ENCODE measurements around the gene ATP5ME. TPM values are rescaled to one million over a fixed set of nuclear protein-coding genes. Genes with fewer than 3 reads are reported as not detected.
"Not testable (repeated sequence)": the region's sequence is repeated elsewhere in the genome, so short reads cannot be mapped to it uniquely, and the experiment has no call there.

The ATP5ME gene
- polyA plus RNA-seq, 1 experiment = 330 TPM

GRCh38 chr4:675980-676870, 2.1 kb upstream of the ATP5ME start:
- Histone ChIP-seq H3K36me3 (ENCODE audit: control insufficient read depth, insufficient read depth, low read length) (peaks cover 10% of the 10 kb centered on the region), H3K4me3 (ENCODE audit: low read depth, low read length) (no peak overlapping the region), H3K27me3 (ENCODE audit: control insufficient read depth, insufficient read depth, low read length) (no peaks in the 10 kb centered on the region)
- no peak for TF ChIP-seq CTCF (IDR thresholded peaks at IDR 0.05; ENCODE audit: insufficient read depth, low read depth, low read length)
- CTCF ChIA-PET = interaction anchor here (0.6 to 4.3 kb wide), 2 partner anchors 8 to 377 kb away, joined by 3 to 22 read pairs; no protein-coding TSS in a partner anchor
- no peak for DNase-seq (ENCODE audit: low read depth)
- POLR2A ChIA-PET = no interaction called here

DNA sequence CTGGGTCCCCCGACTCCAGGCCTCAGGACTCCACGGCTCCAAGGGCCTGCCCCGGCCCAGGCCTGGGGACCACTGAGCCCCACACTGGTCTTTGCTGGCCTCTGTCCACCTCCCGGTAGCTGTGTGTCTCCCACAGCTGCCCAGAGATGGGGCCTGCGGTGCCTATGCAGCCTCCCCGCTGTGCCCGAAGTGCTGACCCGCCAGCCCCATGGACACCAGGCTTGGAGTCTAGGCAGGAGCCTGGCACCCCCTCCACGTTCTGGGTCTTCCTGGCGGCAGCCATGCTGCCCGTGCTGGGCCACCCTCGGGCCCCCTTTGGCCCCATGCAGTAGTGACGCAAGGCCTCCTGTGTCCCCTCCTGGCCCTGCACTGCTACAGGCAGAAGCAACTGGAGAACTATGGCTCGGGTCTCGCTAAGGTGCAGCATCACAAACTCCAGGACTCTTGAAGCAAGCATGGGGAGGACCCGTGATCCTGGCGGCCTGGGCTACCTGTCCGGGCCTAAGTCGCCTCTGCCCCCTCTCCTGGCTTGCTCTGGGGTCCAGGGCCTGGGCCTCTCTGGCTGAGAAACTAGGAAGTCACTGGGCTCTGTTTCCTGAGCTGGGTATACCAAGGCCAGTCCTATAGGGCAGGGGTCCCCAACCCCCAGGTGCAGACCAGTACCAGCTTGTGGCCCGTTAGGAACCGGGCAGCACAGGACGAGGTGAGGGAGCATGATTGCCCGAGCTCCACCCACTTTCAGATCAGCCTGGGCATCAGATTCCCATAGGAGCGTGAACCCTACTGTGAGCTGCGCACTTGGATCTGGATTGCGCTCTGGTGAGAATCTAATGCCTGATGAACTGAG, 1.2 kb upstream of the ATP5ME start:
- CTCF ChIA-PET = interaction anchor here (0.6 to 4.3 kb wide), 4 partner anchors 9 to 378 kb away, joined by 3 to 22 read pairs (median 4); no protein-coding TSS in a partner anchor

GRCh38 chr4:673349-674091, 556 bp downstream of the ATP5ME start:
- peak overlapping the region; percentile 89 for H3K4me3 ChIP-seq (ENCODE audit: low read depth, low read length)
- DNase-seq (ENCODE audit: low read depth) = no peak
- CTCF ChIA-PET = interaction anchor here (1.0 to 4.3 kb wide), 4 partner anchors 8 to 24 kb away, joined by 3 to 22 read pairs (median 6); no protein-coding TSS in a partner anchor
- no peak for TF ChIP-seq CTCF (IDR thresholded peaks at IDR 0.05; ENCODE audit: insufficient read depth, low read depth, low read length)
- no peaks in the 10 kb centered on the region for H3K27me3 ChIP-seq (ENCODE audit: control insufficient read depth, insufficient read depth, low read length)
- POLR2A ChIA-PET = no interaction called here
- peaks cover 12% of the 10 kb centered on the region for H3K36me3 ChIP-seq (ENCODE audit: control insufficient read depth, insufficient read depth, low read length)

More for the DNA sequence above, 1.2 kb upstream of the ATP5ME start:
- Histone ChIP-seq H3K36me3 (ENCODE audit: control insufficient read depth, insufficient read depth, low read length) (peaks cover 12% of the 10 kb centered on the region), H3K27me3 (ENCODE audit: control insufficient read depth, insufficient read depth, low read length) (no peaks in the 10 kb centered on the region), H3K4me3 (ENCODE audit: low read depth, low read length) (peak overlapping the region; percentile 89)
- no peak for TF ChIP-seq CTCF (IDR thresholded peaks at IDR 0.05; ENCODE audit: insufficient read depth, low read depth, low read length)
- POLR2A ChIA-PET = no interaction called here
- no peak for DNase-seq (ENCODE audit: low read depth)

GRCh38 chr4:671769-672168, 2.3 kb downstream of the ATP5ME start:
- no peak overlapping the region for H3K4me3 ChIP-seq (ENCODE audit: low read depth, low read length)
- POLR2A ChIA-PET = interaction anchor here (0.6 kb wide), 1 partner anchor 9 kb away, joined by 16 read pairs; no protein-coding TSS in a partner anchor
- DNase-seq (ENCODE audit: low read depth) = no peak
- peaks cover 12% of the 10 kb centered on the region for H3K36me3 ChIP-seq (ENCODE audit: control insufficient read depth, insufficient read depth, low read length)
- no peaks in the 10 kb centered on the region for H3K27me3 ChIP-seq (ENCODE audit: control insufficient read depth, insufficient read depth, low read length)
- CTCF ChIA-PET = no interaction called here
- TF ChIP-seq CTCF (IDR thresholded peaks at IDR 0.05; ENCODE audit: insufficient read depth, low read depth, low read length) = no peak

DNA sequence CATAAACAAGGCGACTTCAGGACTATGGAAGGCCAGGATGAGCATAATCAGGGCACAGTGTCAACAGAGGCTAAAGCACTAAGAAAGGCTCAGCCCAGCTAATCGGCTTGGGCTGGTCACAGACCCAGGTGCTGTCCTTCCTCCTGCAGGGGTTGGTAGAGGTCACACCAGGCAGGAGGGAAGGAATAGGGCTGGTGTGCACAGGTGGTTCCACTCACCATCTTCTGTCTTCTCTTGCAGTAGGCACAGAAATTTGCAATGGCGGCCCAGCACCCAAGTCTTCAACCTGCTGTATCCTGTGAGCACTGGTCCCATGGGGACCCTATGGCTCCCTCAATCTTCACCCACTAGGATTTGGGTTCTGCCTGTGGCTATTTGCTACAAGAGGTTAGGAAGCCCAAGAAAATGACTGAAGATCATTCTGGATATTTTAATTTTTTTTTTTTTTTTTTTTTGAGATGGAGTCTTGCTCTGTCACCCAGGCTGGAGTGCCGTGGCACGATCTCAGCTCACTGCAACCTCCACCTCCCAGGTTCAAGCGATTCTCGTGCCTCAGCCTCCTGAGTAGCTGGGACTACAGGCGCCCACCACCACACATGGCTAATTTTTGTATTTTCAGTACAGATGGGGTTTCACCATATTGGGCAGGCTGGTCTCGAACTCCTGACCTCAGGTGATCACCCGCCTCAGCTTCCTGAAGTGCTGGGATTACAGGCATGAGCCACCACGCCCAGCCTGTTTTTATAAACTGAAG, 4.1 kb downstream of the ATP5ME start:
- H3K4me3 ChIP-seq (ENCODE audit: low read depth, low read length); POLR2A ChIA-PET; DNase-seq (ENCODE audit: low read depth); CTCF ChIA-PET; H3K27me3 ChIP-seq (ENCODE audit: control insufficient read depth, insufficient read depth, low read length): not testable (repeated sequence)
- H3K36me3 ChIP-seq (ENCODE audit: control insufficient read depth, insufficient read depth, low read length) = peaks cover 12% of the 10 kb centered on the region

GRCh38 chr4:668219-668618, 5.9 kb downstream of the ATP5ME start:
- H3K27me3 ChIP-seq (ENCODE audit: control insufficient read depth, insufficient read depth, low read length); H3K4me3 ChIP-seq (ENCODE audit: low read depth, low read length); CTCF ChIA-PET; POLR2A ChIA-PET; DNase-seq (ENCODE audit: low read depth): not testable (repeated sequence)
- peaks cover 12% of the 10 kb centered on the region for H3K36me3 ChIP-seq (ENCODE audit: control insufficient read depth, insufficient read depth, low read length)
